Measurements from ENCODE around the gene FRMD4B.

The FRMD4B gene

DNA sequence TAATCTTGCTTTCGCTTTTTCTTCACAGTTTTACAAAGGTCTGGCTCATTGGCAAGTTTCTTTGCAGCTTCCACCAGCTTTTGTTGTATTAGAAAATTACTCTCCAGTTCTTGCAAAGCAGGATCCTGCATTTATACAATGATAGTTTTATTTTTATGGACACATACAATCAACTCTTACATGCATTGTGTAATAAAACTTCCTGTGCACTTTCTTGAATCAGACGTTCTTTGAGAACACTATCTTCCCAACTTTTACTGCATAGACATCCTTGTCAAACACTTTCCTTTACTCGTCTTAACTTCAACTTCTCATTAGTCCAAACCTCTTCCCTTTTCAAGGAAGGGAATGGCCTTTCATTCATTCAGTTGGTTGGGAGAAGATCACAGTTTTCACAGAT is 192.1 kb downstream of the FRMD4B start:
- intact Hi-C loops (cut with DNase I): no loop called here

DNA sequence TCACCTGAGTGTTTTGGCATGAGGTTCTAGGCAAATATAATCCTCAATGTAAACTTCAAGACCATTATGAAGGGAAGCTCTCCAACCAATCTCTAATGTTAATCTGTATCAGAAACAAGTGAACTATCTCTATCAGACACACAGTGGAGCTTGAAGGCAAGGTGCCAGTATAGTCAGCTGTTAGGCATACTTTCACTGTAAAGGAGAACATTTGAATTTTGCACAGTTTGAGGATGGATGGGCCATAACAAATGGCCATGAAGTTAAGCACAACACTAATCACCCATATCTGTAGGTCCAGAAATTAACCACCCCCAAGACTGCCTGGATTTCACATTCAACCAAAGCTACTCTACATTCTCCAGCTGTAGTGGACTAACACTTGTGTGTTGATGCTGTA is 194.4 kb downstream of the FRMD4B start:
- DNase-seq: no peak
- intact Hi-C loops (cut with DNase I): no loop called here

More for the DNA sequence above, 192.1 kb downstream of the FRMD4B start:
- no peak for DNase-seq

DNA sequence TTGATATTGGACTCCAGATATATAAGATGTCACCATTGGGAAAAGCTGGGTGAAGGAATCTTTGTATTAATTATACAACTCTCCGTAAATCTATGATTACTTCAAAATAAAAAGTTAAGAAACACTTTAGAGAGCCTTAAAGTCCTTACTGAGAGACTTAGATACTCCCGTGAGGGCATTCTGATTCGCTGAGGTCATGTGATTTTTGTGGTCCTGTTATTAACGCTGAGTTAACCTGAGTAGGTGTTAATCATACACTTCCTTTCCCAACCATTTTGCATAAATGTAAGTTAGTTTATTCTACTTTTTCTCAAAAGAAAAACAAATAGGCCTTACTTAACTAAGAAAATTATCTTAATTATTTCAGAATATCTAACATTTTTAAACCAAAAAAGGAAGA is 196.4 kb downstream of the FRMD4B start:
- DNase-seq: no peak
- intact Hi-C loops (cut with DNase I): no loop called here

DNA sequence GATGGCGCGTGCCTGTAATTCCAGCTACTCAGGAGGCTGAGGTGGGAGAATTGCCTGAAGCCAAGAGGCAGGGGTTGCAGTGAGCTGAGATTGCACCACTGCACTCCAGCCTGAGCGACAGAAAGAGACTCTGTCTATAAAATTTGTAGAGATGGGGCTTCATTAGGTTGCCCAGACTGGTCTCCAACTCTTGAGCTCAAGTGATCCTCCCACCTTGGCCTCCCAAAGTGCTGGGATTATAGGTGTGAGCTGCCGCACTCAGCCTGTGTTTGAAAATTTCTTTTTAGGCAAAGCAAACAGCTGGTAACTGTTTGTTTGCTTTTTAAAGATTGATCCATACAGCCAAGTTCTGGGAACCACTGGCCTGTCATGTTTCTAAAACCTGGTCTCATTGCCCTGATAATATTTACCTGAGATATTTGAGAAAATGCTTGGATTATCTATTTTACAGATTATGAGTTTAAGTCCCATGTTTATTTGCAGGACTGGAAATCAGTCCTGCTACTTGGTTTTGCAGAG is 199.3 kb downstream of the FRMD4B start:
- intact Hi-C loops (cut with DNase I): no loop called here
- no peak for DNase-seq

DNA sequence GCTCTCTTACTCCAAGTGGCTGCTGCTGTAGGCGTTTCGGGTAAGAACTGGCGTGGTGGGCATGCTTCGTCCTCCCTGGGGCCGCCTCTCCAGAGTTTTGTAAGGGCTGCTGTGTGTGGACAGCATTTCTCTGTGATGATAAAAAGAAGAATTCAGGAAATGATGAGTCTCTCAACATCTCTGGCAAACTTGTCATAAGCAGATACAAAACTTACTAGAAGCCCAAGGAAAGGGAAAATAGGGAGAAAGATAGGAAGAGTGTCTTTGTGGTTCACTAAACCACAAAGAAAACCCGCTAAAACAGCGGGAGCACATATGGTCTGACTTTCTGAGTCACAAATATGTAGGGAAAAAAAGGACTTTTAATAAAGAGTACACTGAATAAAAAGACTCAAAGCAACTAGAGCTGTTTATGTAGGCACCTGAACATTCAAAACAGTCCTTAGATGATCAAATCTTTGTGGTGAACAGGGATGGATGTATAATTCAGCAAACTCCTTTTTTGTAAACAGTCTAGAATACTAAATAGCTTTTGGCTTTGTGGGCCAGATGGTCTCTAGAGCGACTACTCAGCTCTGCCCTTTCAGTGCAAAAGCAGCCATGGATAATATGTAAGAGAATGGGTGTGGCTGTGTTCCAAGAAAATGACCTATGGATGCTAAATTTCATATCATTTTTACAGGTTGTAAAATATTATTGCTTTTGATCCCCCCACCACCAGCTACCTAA is 203.1 kb downstream of the FRMD4B start:
- intact Hi-C loops (cut with DNase I): no loop called here
- no peak for DNase-seq

DNA sequence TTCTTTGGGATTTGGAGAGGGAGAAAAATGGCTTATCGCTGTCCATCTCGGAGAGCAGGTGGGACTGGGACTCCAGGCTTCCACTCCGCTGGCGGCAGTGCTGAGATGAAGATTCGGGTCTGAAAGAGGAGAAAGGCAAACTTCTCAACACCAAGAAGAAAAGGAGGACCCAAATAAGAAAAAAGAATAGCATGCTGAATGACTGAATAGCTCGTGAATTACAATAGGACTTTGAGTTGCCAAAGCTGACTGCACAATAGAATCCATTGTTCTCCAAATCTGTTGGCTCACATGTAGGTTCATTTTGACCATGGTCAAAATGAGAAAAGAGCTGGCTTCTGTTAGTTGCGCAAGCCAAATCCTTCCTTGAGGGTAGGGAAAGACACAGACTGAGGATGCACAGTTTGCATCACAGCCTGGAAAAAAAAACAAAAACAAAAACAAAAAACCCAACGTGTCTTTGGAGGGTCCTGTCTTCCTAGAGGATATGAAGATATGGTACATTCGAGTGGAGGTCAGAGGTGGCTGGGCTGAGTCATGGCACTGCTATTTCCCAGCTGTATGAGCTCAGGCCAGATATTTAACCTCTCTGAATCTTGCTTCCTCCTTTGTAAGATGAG is 204.2 kb downstream of the FRMD4B start:
- intact Hi-C loops (cut with DNase I): no loop called here
- DNase-seq: no peak

DNA sequence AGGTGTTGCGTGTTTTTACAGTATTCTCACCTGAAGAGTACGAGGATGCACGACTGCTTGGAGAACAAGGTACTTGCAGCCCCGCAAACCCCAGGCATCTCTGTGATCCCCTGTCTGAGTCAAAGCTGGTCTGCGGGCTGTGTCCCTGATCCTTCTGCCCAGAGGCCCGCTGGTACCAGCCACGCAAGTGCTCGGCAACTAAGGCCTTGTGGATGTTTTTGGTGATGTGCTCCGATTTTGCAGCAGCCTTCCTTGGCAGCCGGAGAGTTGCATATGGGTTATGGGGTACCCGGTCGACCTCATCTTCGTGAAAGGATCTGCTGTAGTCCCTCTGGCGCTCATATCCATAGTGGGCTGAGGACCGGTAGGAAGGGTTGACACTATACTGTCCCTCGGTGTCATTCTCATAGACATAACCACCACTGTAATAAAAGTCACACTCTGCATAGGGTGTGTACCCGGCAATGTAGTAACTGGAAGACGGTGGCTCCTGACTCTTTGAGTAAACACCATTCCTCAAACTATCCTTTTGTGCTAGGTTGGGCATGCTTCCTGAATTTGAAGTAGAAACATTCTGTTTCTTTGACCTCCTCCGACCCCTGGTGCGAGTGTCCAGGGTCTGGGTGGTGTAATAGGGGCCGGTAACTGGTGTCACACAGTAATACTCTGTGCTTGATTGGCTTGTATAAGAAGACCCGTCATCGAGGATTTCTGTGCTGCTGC is 204.9 kb downstream of the FRMD4B start:
- peak in 1 of 10 donors; percentile 75 for DNase-seq
- intact Hi-C loops (cut with DNase I): no loop called here

DNA sequence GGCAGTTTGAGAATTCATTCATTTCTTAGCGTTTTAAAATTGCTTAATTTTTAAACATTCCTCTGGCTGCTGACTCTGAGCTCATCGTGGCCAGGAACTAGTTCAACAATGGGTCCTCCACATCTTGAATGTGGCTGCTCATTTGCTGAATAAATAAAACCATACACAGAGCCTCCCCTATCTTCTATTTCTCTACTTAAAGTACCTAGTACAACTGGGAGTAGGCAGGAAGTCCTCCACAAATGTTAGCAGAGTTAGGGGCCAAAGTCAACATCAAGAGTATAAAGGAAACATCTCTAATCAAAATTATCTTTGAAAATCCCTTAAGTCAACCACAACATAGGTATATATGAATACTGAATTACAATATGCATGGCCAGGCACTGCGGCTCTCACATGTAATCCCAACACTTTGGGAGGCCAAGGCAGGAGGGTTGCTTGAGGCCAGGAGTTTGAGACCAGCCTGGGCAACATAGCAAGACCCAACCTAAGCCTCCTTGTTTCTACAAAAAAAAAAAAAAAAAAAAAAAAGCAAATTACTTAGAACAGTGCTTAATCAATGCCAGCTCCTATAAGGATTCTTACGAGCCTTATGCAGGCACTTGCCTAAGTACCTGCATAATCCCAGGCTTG is 206.0 kb downstream of the FRMD4B start:
- no peak for DNase-seq
- intact Hi-C loops (cut with DNase I): no loop called here

DNA sequence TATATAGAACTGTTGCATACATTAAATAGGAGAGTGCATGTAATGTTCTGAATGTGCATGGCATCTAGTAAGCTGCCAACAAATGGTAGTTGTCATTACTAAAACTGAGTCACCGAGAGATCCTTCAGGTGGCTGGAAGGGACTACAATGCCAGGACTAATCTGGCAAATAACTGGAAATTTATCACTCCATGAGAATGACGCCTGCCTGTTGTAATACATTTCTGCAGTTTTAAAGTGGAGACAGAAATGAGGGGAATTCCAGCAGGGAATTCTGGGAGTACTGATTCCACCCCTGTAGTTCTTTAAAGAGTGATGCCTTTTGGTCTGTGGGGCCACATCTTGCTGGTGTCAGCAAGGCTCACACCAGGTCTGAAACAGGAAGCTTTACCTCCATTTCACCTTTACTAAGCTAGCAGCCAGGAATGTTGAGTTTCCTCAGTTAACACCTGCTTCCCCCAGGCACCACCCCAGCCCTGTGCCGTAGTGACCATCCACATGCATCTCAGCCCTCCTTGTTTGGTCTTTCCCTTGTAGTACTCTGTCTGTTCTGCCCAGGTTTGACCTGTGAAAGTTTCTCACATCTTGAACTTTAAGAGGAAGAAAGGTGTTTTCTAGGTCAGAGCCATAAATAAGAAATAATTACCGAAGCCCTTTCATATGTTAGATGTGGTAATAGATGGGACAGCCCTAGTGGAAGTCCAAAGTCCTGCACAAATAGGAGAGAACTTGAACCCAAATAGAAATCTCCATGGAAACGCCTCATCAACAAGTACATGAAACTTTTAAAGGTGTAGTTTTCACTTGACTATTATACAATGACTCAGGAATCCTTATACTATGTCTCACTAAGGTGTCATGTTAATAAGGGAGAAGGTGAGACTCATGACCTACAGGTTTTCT is 206.8 kb downstream of the FRMD4B start:
- intact Hi-C loops (cut with DNase I): no loop called here

DNA sequence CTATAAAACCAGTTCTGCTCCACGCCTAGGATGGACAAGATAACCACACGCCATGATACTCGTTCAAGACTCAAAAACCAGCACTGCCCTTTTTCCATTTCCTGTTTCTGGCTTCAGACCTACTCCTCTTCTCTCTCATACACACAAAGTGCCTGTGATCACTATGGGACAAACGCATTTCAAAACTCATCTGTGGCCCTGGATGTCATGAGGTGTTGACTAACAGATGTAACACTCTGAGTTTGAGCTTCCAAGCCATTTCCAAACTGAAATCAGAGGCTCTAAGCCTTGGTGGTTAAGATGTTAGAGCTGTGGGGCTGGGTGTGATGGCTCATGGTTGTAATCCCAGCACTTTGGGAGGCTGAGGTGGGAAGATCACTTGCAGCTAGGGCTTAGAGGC is 207.8 kb downstream of the FRMD4B start:
- no peak for DNase-seq

More for the DNA sequence above, 206.8 kb downstream of the FRMD4B start:
- DNase-seq: no peak

DNA sequence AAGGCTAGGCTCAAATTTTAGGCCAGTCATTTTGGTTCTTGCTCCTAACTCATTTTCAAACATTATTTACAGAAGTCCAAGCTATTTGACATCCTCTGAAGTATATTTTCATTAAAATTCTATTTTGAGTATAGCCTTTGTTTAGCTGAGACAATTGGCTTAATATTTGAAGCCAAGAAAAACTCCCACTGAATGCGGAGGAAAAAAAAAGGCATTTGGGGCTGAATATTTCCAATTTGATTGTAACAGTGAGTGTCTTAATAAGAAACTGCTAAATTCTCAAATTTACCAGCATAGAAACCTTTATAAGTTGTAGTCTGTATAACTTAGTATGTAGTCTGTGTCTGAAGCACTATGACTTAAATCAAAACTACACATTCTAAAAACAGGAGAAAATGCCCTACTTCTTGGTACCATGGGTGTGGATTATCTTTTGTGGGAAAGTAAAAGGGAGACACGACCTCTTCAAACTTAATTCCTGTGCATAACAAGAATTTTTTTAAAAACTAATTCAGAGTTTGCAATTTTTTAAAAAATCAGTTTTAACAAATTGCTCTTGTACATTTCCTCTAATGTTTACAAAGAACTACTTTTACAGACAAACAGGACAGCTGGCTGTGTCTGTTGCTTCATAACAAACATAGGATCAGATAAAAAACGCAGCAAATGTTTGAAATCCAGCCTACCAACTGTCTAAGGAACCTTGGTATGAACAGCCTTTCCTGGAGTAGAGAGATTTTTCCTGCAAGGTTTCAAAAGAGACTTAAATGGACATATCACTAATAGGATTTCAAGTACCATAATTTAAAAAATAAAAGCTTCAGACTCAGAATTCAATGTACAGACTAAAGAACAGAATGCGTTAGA is 210.8 kb downstream of the FRMD4B start:
- intact Hi-C loops (cut with DNase I): no loop called here
- no peak for DNase-seq

More for the DNA sequence above, 207.8 kb downstream of the FRMD4B start:
- intact Hi-C loops (cut with DNase I): no loop called here

DNA sequence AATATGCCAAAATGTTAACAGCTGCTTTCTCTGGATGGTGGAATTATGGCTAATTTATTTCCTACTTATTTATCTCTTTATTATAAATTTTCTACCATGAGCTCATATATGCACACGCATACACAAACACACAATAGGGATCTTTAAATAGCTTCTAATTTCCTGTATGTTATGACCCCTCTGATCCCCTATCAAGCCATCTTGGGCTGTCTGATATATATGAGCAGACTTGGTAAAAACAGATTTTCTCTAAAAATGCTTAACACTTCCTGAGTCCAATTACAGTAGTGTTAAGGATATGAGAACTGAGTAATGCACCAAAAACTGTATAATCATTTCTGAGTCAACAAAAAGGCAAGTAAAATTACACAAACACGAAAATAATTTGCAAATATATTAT is 211.4 kb downstream of the FRMD4B start:
- DNase-seq: no peak
- intact Hi-C loops (cut with DNase I): no loop called here

DNA sequence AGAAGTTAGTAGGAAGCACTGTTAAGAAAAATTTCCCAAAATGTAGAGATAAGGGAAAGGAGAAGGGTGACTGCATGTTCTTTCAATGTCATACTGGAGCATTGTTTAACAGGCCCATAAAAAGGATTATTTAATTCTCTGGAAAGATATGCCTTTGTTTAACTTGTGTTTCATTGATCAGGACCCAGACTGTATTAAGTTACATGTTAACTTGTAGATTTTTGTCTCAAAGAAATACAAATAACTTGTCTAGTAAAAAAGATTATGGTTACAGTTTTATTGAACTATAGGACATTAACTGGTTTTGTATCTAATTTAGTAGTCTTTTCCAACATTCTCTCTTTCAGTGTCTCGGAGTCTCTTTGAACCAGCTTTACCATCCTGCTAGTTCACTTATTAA is 213.8 kb downstream of the FRMD4B start:
- intact Hi-C loops (cut with DNase I): no loop called here
- no peak for DNase-seq

DNA sequence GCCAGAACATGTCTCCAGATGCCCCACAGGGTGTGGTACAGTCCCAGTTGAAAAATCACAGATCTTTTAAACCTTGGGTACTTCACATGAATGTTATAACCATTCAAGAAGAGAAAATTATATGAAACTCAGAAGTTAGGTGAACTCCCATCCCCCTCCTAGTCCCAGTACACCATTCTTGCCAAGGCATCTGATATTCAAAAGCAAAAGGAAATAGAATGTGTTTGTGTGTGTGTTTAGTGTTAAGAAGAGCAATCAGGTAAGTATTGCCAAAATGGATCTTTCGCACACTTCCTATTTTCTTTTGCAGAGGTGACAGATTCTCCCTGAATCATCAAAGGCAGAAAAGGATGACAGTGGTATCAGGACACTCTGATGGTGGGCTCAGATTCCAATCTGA is 219.4 kb downstream of the FRMD4B start:
- intact Hi-C loops (cut with DNase I): no loop called here
- DNase-seq: no peak

DNA sequence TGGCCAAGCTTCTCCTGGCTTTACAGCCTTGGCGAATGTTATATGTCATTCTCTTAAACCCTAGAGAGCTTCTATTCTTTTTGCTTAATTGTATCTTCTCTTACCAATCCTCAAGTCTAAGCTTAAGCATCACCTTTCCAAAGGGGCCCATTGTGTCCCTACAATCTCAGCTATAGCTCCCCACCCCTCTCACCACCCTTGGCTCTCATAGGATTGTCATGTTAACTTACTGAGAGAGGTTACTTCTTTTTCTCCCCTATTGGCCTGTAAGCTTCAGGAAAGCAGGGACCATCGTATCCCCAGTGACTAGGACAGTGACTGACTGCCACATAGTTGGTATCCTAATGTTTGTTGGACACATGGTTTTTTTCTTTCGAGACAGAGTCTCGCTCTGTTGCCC is 220.1 kb downstream of the FRMD4B start:
- DNase-seq: no peak
- intact Hi-C loops (cut with DNase I): no loop called here

DNA sequence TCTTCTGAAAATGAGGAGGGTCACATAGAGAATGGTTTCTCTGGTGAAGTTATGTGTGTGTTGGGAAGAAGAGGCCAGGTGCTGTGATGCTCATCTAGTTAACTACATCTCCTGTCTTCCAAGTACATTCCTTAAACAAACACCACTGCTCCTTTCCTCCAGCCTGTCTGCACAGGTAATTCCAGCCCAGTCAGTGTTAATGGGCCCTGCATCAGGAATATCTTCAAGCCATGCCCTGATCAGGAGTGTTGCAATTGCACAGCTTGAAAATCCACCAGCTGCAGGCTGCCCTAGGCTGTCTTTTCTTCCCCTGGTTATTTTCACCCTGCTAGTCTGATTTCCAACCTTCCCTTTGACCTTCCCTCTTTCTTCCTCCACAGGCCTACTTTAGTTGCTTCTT is 221.6 kb downstream of the FRMD4B start:
- DNase-seq: no peak
- intact Hi-C loops (cut with DNase I): loop anchor here (5.0 kb wide), 2 partner anchors 243 to 263 kb away; no protein-coding TSS in a partner anchor

DNA sequence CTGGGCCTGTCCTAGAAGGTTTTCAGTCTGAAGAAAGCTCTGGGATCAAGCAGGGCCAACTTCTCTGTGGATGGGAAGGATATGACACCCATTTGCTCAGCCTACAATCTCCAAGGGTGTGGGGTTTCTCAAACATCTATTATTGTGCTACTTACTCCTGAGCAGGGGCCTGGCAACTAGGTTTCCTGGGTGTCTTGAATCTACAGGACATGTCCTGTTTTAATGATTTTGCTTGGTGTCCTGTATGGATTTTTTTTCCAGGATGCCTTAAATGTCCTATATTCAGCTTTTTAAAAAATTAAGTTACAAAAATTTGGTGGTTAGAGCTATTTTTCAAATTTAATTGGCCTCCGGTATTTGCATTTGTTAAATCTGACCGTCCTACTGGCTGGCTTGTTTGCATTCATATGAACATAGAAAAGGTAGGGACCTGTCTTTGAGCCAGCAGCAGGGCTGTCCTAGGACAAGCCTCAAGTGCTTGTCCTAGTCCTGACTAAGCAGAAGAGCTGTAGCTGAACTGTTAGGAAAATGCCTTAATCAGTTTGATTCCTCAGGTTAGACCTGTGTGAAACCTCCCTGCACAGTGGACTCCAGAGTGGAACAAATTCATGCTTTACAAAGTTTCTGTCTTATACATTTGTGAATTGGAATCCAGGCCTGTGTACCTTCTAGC is 223.4 kb downstream of the FRMD4B start:
- DNase-seq: no peak
- intact Hi-C loops (cut with DNase I): loop anchor here (5.0 kb wide), 2 partner anchors 245 to 265 kb away; no protein-coding TSS in a partner anchor

DNA sequence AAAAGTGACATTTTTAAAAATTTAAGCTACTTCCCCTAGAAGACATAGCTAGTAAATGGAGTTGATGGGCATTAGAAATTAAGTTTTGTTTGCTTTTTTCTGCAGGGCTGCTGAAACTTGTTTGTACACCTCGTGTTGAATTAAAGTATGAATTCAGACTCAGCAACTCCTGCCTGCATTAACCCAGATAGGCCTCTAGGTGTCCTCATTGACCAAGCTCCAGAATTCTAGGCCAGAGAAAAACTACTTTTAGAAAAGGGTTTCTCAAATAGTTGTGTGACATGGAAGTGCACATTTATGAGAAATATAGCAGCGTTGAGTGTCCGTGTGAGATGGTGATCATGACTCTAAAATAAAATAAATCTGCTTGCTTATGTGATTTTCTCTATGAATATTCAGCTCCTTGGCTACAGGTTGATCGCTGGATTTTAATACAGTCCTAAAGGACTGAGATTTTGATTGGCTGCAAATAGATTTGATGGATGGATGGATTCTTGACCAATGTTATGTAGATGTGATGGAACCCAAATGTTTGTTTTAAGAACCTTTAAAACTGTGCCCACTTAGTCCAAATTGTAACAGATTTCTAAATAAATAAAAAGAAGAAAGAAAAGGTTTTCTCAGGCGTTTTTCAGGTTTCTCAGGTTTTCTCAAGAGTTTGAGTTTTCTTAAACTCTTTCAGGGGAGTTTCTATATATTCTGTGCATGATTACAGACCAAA is 224.1 kb downstream of the FRMD4B start:
- DNase-seq: peak in 2 of 10 donors; percentile 29 to 34

More for the DNA sequence above, 224.1 kb downstream of the FRMD4B start:
- intact Hi-C loops (cut with DNase I): loop anchor here (1.0 to 5.0 kb wide), 5 partner anchors 145 to 509 kb away; no protein-coding TSS in a partner anchor

Data from posterior cingulate gyrus (tissue), 11 donors.